GM12878 (cell line): ENCODE data around the gene KATNIP. TPM values are rescaled to one million over a fixed set of nuclear protein-coding genes. Genes with fewer than 3 reads are reported as not detected.

ENCODE experiments used
- ATAC-seq: fragments of 200-7000 bp; cut with Tn5 transposase; 3 replicates; pipeline ENCODE4 v1.9.1; 2020; ENCODE audit warnings: mild to moderate bottlenecking, moderate library complexity
- BruUV-seq: library from RNA; stranded (reverse); fragments of 400-500 nt; replicated peaks from 2 replicates; lab custom pipeline; 2021; lab: Mats Ljungman, UMichigan
- CTCF ChIA-PET: fragments of 300-600 bp; sonication (Branson Sonifier 250); formaldehyde crosslinking; extraction: SDS; loops from one replicate; lab custom pipeline; 2021; ENCODE audit warnings: inconsistent platforms; lab: Yijun Ruan, JAX
- POLR2A ChIA-PET: fragments of 350-600 bp; formaldehyde crosslinking; extraction: SDS; loops from one replicate; lab custom pipeline; 2021; ENCODE audit warnings: inconsistent platforms; lab: Charles Lee
- RAD21 ChIA-PET: fragments of 300-600 bp; sonication (Branson Sonifier 250); formaldehyde crosslinking; loops from one replicate; lab custom pipeline; 2023; ENCODE audit warnings: antibody characterized with exemption; ENCODE audit not compliant: unreplicated experiment; lab: Charles Lee
- SMC1A ChIA-PET: fragments of 300-600 bp; sonication (Branson Sonifier 250); formaldehyde crosslinking; loops from one replicate; lab custom pipeline; 2023; ENCODE audit not compliant: unreplicated experiment, uncharacterized antibody; lab: Charles Lee
- DNase-seq: peaks from one replicate; pipeline ENCODE4 v3.0.0-alpha.2; 2011; ENCODE audit warnings: low read depth, low spot score
- FAIRE-seq: peaks from 3 replicates; lab custom pipeline; 2011; peaks lifted over from hg19 to GRCh38; lab: Jason Lieb, UNC
- H2AFZ ChIP-seq: 2 replicates; pipeline ENCODE4 v1.6.0; 2011; ENCODE audit warnings: low read depth, low read length, control low read depth; ENCODE audit not compliant: control insufficient read depth
- H3K27ac ChIP-seq: 2 replicates; pipeline ENCODE4 v1.5.1; 2011; ENCODE audit warnings: control low read depth; ENCODE audit not compliant: control insufficient read depth, insufficient read depth
- H3K27me3 ChIP-seq, 2 experiments: replicated peaks in 1 of 2; 2 replicates each; pipeline versions ENCODE4 v1.6.0 to v1.6.1; 2011; ENCODE audit warnings: low read length in 1 of 2; ENCODE audit not compliant: control insufficient read depth in 2 of 2, insufficient read depth in 2 of 2
- H3K36me3 ChIP-seq, 2 experiments: 2 replicates each; pipeline ENCODE4 v1.5.1; 2011; ENCODE audit warnings: low read length in 1 of 2; ENCODE audit not compliant: control insufficient read depth in 2 of 2, insufficient read depth in 2 of 2
- H3K4me1 ChIP-seq: 2 replicates; pipeline ENCODE4 v1.6.1; 2011; ENCODE audit warnings: mild to moderate bottlenecking, low read length, moderate library complexity, mixed read lengths; ENCODE audit not compliant: control insufficient read depth, insufficient read depth
- H3K4me2 ChIP-seq: 2 replicates; pipeline ENCODE4 v1.6.0; 2011; ENCODE audit warnings: control low read depth; ENCODE audit not compliant: control insufficient read depth, insufficient read depth
- H3K4me3 ChIP-seq: fragments of 200-600 bp; sonication (generic); 2 replicates; pipeline ENCODE4 v1.5.1; 2016
- H3K79me2 ChIP-seq: 2 replicates; pipeline ENCODE4 v1.6.0; 2011; ENCODE audit warnings: low read length; ENCODE audit not compliant: control insufficient read depth, insufficient read depth
- H3K9ac ChIP-seq: 2 replicates; pipeline ENCODE4 v1.8.0; 2011; ENCODE audit warnings: low read length, control low read depth, mixed read lengths; ENCODE audit not compliant: control insufficient read depth, insufficient read depth
- H3K9me3 ChIP-seq: replicated peaks from 3 replicates; pipeline ENCODE4 v1.5.1; 2011; ENCODE audit warnings: mild to moderate bottlenecking, low read length; ENCODE audit not compliant: control insufficient read depth, insufficient read depth
- H4K20me1 ChIP-seq: 2 replicates; pipeline ENCODE4 v1.6.0; 2011; ENCODE audit not compliant: control insufficient read depth, insufficient read depth
- E4F1 ChIP-seq: fragments of 450-650 bp; IDR thresholded peaks from 2 replicates; pipeline ENCODE4 v1.6.1; 2018; ENCODE audit warnings: borderline replicate concordance, mild to moderate bottlenecking; ENCODE audit not compliant: partially characterized antibody
- NFYB ChIP-seq: IDR thresholded peaks from 2 replicates; pipeline ENCODE4 v1.6.1; 2011; ENCODE audit warnings: low read depth, mild to moderate bottlenecking, low read length, improper control_type of control experiment, moderate library complexity; ENCODE audit not compliant: insufficient read depth
- NR2C2 ChIP-seq: IDR thresholded peaks from 2 replicates; pipeline ENCODE4 v1.6.1; 2011; ENCODE audit warnings: borderline replicate concordance, low read depth; ENCODE audit not compliant: control insufficient read depth, insufficient read length
- NRF1 ChIP-seq: conservative IDR thresholded peaks from 2 replicates; pipeline ENCODE4 v1.6.1; 2011; ENCODE audit warnings: mild to moderate bottlenecking, low read depth, low read length, improper control_type of control experiment
- RUNX3 ChIP-seq: IDR thresholded peaks from 2 replicates; pipeline ENCODE4 v1.6.1; 2012; ENCODE audit warnings: low read length, inconsistent platforms
- SREBF1 ChIP-seq: IDR thresholded peaks from 2 replicates; pipeline ENCODE4 v1.6.1; 2012; ENCODE audit warnings: mild to moderate bottlenecking, low read length
- ZNF24 ChIP-seq: fragments of 450-650 bp; IDR thresholded peaks from 2 replicates; pipeline ENCODE4 v1.6.1; 2017; ENCODE audit warnings: antibody characterized with exemption, mild to moderate bottlenecking
- WGBS: methylation state at CpG from one replicate; pipeline ENCODE4 v1.1.6; 2016; ENCODE audit warnings: low lambda C conversion rate; ENCODE audit not compliant: insufficient replicate concordance, insufficient coverage; ENCODE audit errors: missing lambda C conversion rate; 5-methylcytosine and 5-hydroxymethylcytosine counted together
- in situ Hi-C: fragments of 300-500 bp; cut with MboI; formaldehyde crosslinking; loops from 9 replicates; pipeline ENCODE4 v1.14.3; 2018; ENCODE audit warnings: mixed read lengths
- intact Hi-C: fragments of 100-400 bp; cut with micrococcal nuclease; formaldehyde crosslinking; loops from one replicate; pipeline ENCODE4 v1.14.2; 2022; ENCODE audit not compliant: unreplicated experiment
- polyA plus RNA-seq, 11 experiments: library from polyadenylated mRNA; depleted of rRNA in 4 of 11; unstranded in 6 of 11; stranded (reverse) in 5 of 11; fragments of >200 nt; fragmentation: Nextera tagmentation in 4 of 11; fragmentation: Illumina TruSeq in 1 of 11; extraction: Ambion mirVana in 4 of 11; extraction: Trizol in 1 of 11; gene quantifications; 1 replicate in 1 of 11; 2 replicates in 10 of 11; pipeline versions ENCODE4 v1.2.1 to v1.2.3, GENCODE V29; 2011 to 2016; ENCODE audit warnings: inconsistent platforms in 2 of 11, missing spikeins in 2 of 11, low read depth in 1 of 11
- total RNA-seq, 4 experiments: library from RNA; depleted of rRNA in 3 of 4; stranded (reverse); fragments of >200 nt in 3 of 4; fragmentation: Illumina TruSeq in 1 of 4; extraction: Trizol in 1 of 4; gene quantifications; 2 replicates each; pipeline versions ENCODE4 v1.2.1 to v1.2.3, GENCODE V29; 2013 to 2021

Gene KATNIP
- total and polyA plus RNA-seq, 10 of the 15 experiments (the other 5 are each of a cell fraction or from before 2014, with no cell fraction given): 1.6 to 13.8 (median 9.1) TPM

- Histone ChIP-seq H3K9ac (no peak overlapping the region), H3K4me3 (no peak overlapping the region), H3K27ac (no peak overlapping the region), H2AFZ (no peak overlapping the region), H4K20me1 (no peaks in the 10 kb centered on the region), H3K36me3 (peaks cover 12 to 46% of the 10 kb centered on the region in 2 experiments), H3K4me2 (no peak overlapping the region), H3K27me3 (no peaks in the 10 kb centered on the region), H3K79me2 (no peaks in the 10 kb centered on the region), H3K4me1 (peaks cover 4% of the 10 kb centered on the region), H3K9me3 (no peaks in the 10 kb centered on the region; the same call in 2 of the 3 replicates)
- 68% methylated on average over 5 of the region's 5 CpGs for WGBS
- RAD21 ChIA-PET: no interaction called here
- in situ Hi-C loops: no loop called here
- FAIRE-seq (no peak), ATAC-seq (no peak), DNase-seq (no peak)
- no peak for TF ChIP-seq NRF1
- TF ChIP-seq E4F1: no peak
- TF ChIP-seq NR2C2: no peak
- POLR2A ChIA-PET: no interaction called here
- intact Hi-C loops: no loop called here
- SMC1A ChIA-PET: no interaction called here
- no TSS peak for BruUV-seq
- CTCF ChIA-PET: no interaction called here
Measured at GRCh38 chr16:27538528-27538927, 11.4 kb upstream of the KATNIP start.

- DNase-seq (no peak), ATAC-seq (peak; percentile 38), FAIRE-seq (peak; percentile 49)
- H3K36me3 ChIP-seq: peaks cover 12 to 45% of the 10 kb centered on the region in 2 experiments
- no peak overlapping the region for H2AFZ ChIP-seq
- H3K9me3 ChIP-seq: no peaks in the 10 kb centered on the region; the same call in 2 of the 3 replicates
- no peak overlapping the region for H3K4me2 ChIP-seq
- H3K4me1 ChIP-seq: peaks cover 4% of the 10 kb centered on the region
- H3K4me3 ChIP-seq: no peak overlapping the region
- no peak for TF ChIP-seq NR2C2
- TF ChIP-seq NFYB: no peak
- TF ChIP-seq RUNX3: peak; percentile 46; the same call in 1 of the 2 replicates
- no peak for TF ChIP-seq SREBF1
- 0 out of 2 replicates have a peak, but pooled peaks have one; percentile 40 for TF ChIP-seq ZNF24
- ChIA-PET CTCF (no interaction called here), RAD21 (no interaction called here), SMC1A (no interaction called here), POLR2A (no interaction called here)
- intact Hi-C loops (no loop called here), in situ Hi-C loops (no loop called here)
- 4% methylated on average over 2 of the region's 2 CpGs for WGBS
- H3K9ac ChIP-seq: no peak overlapping the region
- no peaks in the 10 kb centered on the region for H4K20me1 ChIP-seq
- no peaks in the 10 kb centered on the region for H3K27me3 ChIP-seq
- H3K79me2 ChIP-seq: no peaks in the 10 kb centered on the region
- no peak overlapping the region for H3K27ac ChIP-seq
- no TSS peak for BruUV-seq
Measured at GRCh38 chr16:27539120-27539519, 10.8 kb upstream of the KATNIP start.
